Glomerular endothelial cell (primary cell): ENCODE data around the gene GBP1. TPM values are rescaled to one million over a fixed set of nuclear protein-coding genes. Genes with fewer than 3 reads are reported as not detected.
A peak's percentile ranks its signal among the peaks of the same experiment; 100 is the strongest.
"Not testable (repeated sequence)": the region's sequence is repeated elsewhere in the genome, so short reads cannot be mapped to it uniquely, and the experiment has no call there.

ENCODE experiments used
- DNase-seq: peaks from one replicate; pipeline ENCODE4 v3.0.0-alpha.2; 2011; ENCODE audit warnings: low read depth, low spot score; ENCODE audit errors: extremely low read depth
- total RNA-seq: library from RNA; depleted of rRNA; stranded (reverse); fragments of >200 nt; gene quantifications from 2 replicates; pipeline ENCODE4 v1.2.3, GENCODE V29; 2015

Gene GBP1, protein sequence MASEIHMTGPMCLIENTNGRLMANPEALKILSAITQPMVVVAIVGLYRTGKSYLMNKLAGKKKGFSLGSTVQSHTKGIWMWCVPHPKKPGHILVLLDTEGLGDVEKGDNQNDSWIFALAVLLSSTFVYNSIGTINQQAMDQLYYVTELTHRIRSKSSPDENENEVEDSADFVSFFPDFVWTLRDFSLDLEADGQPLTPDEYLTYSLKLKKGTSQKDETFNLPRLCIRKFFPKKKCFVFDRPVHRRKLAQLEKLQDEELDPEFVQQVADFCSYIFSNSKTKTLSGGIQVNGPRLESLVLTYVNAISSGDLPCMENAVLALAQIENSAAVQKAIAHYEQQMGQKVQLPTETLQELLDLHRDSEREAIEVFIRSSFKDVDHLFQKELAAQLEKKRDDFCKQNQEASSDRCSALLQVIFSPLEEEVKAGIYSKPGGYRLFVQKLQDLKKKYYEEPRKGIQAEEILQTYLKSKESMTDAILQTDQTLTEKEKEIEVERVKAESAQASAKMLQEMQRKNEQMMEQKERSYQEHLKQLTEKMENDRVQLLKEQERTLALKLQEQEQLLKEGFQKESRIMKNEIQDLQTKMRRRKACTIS
- 24.7 and 60.4 TPM in 2 replicates for total RNA-seq

DNA sequence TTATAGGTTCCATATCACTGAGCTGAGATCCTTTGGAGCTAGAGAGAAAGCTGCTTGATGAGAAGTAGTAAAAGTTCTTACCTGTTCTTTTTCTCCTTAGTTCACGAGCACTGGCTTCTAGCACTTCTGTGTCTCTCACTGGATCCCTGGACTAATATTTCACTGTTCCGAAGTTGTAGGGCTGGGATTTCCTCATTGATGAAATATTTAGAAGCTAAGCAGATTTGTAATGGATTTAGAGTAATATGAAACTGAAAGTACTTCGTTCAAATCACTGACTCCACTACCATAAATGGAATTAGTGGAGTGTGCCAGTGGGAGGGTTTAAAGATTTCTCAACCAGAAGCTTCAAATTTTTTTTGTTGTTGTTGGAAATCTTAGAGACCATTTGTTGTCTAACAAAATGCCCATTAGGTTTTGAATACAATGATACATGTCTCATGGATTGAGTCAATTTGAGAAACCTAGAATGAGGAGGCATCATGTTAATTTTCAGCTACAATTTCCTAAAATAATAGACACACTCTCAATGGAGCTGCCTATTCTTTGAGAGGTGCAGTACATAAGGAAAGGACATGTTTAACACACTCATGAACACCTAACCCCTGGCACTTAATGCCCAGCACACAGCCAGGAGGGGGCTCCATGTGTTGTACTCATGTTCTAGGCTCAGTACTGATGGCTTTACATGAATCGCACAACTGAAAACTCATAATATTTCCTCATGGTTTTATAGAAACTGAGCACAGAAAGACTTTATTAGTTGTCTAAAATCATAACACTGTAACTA is at the start of gene GBP1:
TSS of gene GBP1 (minus strand) at position 130 of the 790 bp plus-strand sequence. CDS start 1,974 bp downstream, outside the sequence.
- peak; percentile 78 for DNase-seq

DNA sequence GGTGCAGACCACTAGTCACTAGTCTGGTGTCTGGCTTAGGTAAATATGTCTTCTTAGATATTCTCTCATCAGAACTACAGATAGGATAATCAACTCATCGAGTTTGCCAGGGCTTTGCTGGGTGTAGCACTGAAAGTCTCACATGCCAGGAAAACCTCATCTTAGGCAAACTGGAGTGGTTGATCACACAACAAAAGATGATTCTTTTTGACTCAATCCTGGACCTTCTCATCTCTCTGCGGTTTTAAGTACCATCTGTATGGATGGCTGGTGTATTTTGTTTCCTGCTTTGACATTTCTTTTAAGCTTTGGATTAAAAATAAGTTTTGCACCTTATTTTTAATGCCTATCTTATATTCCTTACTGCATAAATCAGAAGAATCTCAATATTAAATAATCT is 49.7 kb upstream of the GBP1 start:
- DNase-seq = no peak

DNA sequence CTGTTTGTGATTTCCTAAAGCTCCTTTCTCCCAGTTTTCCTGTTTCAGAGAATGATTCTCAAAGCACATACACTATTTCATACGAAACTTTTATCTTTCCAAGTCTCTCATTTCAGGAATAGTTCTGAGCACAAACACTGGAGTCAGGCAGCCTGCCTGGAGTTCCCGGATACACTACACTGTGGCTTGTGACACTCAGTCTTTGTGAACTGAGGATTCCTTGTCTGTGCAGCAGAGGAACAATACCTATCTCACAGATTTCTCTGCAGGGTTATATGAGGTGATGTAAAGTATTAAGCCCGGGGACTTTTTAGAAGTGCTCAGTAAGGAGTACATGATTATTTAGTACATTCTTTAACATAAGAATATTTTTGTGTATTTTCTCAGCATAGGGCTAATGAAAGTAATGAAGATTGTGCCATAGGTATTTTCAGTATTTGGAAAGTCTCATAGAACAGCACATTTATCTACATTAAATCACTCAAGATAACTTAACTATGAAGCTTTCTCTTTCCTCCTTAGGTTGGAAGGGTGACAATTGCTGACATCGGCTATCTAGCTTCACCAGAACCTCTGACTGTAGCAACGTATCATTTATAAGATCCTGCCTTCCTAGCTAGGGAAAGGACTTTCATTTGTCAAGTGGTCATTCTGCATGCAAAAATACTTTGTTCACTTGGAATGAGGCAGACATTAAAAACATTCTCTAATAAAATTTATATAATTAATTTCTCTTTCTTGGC is 48.0 kb upstream of the GBP1 start:
- no peak for DNase-seq

DNA sequence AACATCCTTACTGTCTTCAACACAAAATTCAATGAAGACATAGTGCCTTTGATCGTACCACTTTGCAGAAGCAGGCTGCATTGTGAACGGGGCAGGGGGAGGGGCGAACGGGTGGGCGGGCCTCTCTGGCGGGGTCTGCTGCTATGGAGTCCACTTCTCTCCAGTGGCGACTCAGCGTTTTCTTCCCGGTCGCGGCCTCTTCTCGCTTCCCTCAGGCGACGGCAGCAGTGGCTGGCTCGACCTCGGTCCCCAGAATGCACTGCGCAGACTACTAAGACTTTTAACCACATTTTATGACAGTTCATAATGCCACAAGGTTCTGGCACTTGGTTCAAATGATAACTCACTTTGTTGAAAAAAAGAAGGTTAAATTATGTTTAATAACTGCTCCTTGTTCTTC is 39.7 kb upstream of the GBP1 start:
- DNase-seq = no peak

DNA sequence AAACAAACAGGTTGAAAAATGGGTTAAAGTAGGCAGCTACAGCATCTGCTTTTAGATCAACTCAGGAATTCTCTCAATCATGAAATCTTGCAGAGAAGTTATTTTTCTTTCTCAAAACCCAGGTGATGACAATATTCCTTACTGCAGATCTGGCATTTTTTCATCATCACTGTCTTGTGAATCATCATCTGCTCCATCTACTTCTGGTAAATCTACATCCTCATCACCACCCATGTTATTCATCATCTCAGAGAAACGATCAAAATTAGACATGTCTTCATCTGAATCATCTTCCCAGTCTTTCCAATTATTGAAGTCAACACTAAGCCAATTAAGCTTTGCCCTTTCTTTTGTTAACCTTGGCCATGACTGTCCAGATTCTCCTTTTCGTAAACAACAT is 39.1 kb upstream of the GBP1 start:
- DNase-seq = no peak

DNA sequence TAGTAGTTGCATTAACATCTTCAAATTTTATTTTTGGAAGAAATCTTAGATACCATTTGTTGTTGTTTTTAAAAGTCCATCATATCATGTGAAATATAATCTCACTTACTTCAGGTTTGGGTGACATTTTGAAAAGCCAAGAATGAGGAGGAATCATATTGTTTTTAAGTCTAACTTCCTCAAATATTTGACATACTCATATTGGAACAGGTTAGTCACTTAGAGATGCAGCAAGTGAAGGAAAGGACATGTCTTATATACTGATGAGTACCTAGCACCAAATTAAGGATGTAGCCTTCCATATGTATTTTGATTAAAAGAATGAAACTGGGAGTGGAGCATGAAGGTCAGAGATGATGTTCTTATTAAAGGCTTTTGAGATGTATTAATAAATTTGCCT is 37.0 kb upstream of the GBP1 start:
- DNase-seq = no peak

DNA sequence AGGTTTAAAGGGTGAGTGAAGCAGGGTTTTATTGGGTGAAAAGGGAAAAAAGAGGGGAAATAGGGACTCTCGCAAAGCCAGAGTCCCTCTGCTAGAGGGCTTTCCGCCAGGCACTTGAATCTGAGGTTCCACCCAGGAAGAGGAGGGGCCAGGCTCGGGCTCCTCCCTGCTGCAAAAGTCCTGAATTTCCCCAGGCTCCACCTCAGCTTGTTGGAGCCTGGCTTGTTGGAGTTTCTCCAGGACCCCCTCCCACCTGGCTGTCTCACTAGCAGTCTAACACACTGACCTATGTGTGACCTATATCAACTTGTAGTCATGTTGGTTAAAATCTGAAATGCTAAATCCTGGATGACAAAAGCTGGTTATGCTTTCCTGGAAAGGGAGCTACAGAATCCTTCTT is 35.4 kb upstream of the GBP1 start:
- DNase-seq = no peak

DNA sequence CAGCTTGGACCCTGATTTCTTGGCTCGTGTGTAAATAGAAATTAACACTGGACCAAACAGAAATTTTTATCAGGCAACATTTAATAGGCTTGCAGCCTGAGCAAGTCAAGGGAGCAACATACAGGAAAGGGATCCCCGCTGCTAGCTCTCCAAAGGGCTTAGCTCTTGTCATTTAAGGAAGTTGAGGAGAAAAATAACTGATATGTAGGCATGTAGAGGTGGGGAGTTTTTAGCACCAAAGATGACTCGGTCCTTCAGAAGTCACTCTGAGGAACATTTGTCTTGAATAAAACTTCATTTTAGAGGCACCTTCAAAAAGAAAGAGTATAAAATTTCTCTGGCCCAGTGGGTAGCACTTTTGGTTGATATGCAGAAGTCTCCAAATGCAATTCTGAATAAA is 33.8 kb upstream of the GBP1 start:
- DNase-seq = no peak

DNA sequence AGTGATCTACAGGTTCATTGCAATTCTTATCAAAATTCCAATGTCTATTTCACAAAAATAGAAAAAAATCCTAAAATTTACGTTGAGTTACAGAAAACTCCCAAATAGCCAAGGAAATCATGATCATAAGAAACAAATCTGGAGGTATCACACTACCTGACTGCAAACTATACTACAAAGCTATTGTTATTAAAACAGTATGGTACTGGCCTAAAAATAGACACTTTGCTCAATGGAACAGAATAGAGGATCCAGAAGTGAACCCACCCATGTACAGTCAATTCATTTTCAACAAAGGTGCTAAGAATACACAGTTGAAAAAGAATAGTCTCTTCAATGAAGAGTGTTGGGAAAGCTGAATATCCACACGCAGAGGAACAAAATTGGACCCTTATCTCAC is 30.7 kb upstream of the GBP1 start:
- DNase-seq = no peak

DNA sequence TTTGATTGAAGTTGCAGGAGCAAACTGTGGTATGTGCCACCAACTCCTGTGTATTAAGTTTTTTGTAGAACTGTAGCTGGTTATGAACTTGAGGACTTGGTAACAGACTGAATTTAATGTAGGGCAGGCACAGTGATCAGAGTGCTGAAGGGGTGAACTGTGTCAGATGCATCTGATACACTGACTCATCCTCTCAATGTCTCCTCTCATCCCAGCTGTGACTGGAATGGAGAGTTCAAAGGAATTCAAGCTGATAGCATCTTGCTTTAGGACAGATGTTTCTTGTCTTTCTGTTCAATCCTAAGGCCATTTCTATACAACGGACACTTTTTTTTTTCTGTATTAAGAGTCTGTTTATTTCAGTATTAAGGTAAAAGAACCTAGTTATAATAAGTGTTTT is 25.0 kb upstream of the GBP1 start:
- DNase-seq = no peak

DNA sequence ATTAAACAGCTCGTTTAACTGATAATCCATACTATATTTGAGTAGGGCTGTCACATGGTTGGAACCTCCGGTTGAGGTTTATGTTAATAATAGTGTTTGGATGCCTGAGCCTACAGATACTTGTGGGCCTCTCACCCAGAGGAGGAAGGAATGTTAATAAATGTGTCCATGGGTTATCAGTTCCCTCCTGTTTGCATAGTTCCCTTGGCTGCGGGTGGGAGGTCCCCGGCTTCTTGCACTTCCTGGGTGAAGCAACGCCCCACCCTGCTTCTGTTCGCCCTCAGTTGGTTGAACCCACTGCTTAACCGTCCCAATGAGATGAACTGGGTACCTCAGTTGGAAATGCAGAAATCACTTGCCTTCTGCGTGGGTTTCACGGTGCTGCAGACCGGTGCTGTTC is 23.6 kb upstream of the GBP1 start:
- DNase-seq = no peak

DNA sequence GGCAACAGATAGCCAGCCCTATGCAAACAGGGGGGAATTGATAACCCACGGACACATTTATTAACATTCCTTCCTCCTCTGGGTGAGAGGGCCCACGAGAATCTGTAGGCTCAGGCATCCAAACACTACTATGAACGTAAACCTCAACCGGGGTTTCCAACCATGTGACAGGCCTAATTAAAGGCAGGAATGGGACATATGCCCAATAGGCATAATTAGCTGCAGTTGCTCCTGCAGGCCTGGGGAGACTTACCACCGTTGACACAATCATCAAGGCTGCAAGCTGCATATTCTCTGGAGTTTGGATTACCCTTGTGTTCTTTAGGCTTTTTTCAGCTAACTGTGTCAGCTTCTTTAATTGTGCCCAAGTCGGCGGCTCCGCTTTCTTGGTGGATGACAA is 22.2 kb upstream of the GBP1 start:
- no peak for DNase-seq

DNA sequence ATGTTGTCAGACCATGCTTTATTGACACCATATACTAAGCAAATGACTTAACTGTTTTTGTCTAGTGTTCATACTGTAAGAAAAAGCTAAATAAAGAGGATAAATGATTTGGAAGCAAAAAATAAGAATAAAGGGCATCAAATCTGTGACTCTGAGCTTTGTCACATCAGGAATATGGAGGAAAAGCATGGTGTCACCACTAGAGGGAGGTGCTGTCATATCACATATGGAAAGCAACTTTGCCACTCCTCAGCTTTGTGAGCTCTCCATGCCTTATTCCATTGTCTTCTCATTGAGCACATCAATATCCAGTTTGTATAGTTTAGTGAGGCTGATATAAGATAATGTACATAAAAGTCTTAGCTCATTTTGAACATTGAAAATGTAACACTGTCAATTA is 20.8 kb upstream of the GBP1 start:
- DNase-seq = no peak

DNA sequence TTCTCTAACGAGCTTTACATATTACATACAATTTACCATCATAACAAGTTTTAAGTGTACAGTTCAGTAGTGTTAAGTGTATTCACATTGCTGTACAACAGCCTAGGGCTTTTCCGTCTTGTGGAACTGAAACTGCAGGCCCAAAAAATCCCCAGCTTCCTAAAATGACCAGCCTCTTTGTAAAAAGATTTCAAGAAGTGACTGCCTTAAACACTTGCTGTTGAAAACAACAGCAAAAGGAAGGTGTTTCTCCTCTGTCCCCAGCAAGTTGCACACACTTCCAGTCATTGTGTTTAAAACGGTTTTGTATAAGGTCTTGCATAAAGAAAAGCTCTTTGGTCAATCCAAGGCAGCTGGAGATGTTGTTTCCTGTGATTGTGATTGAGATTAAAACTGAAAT is 16.0 kb upstream of the GBP1 start:
- no peak for DNase-seq

DNA sequence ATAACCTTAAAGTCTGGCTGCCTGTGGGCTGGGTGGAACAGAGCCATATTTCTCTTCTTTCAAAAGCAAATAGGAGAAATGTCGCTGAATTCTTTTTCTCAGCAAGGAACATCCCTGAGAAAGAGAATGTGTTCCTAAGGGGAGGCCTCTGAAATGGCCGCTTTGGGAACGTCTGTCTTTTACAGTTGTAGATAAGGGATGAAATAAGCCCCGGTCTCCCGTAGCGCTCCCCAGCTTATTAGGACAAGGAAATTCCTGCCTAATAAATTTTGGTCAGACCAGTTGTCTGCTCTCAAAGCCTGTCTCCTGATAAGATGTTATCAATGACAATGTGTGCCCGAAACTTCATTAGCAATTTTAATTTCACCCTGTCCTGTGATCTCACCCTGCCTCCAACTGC is 15.1 kb upstream of the GBP1 start:
- DNase-seq = not testable (repeated sequence)

DNA sequence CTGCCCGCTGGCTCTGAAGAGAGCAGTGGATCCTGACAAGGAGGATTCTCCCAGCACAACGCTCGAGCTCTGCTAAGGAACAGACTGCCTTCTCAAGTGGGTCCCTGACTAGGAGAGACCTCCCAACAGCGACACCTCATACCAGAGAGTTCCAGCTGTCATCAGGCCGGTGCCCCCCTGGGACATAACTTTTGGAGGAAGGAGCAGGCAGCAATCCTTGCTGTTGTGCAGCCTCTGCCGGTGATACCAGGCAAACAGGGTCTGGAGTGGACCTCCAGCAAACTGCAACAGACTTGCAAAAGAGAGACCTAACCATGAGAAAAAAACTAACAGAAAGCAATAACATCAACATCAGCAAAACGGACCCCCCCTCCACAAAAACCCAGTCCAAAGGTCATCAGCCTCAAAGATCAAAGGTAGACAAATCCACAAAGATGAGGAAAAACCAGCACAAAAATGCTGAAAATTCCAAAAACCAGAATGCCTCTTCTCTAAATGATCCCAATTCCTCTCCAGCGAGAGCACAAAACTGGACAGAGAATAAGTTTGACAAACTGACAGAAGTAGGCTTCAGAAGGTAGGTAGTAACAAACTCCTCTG is 7.6 kb upstream of the GBP1 start:
- not testable (repeated sequence) for DNase-seq

DNA sequence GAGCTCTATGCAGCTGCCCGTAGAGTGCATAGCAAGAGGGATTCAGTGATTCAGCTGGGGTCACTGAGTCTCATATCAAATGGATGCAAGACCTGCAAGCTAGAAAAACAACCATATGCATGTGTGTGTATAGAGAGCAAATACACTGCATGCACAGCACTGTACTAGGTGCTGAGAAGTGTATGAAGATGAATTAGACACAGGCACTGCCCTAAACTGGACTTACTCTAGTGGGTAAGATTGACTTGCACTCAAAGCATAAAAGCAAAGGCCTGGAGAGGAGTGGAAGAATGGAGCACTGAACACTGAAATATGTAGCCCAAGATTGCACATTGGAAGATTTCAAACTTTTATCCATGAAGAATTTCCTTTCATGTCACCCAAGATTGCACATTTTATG is 5.5 kb upstream of the GBP1 start:
- DNase-seq = no peak

DNA sequence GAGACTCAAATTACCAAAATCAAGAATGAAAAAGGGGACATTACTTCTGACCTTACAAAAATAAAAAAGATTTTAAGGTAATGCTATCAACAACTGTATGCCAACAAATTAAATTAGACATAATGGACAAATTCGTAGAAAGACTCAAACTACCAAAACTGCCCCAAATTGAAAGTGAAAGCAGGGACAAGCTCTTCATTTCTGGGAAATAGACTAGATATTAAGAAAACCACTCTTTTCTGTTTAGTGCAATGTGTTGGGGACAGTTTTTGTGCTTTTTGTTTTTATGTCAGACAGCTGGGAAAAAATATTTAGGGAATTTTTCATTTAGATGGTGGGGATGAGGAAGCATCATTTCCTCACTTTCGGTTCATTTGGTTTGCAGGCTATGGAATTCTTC is 4.9 kb upstream of the GBP1 start:
- no peak for DNase-seq

DNA sequence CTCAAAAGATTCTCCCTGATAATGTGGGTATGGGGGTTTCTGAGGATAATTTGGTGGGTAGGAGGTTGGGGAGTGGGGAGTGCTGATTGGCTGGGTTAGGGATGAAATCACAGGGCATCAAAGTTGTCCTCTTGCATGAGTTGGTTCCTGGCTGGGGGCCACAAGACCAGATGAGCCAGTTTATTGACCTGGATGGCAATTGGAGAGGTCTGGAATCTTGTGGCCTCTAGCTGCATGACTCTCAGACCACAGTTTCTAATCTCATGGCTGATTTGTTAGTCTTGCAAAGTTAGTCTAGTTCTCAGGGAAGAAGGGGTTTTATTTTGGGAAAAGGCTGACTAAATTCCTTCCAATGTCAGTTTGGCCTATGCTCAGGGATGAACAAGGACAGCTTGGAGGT is 3.3 kb upstream of the GBP1 start:
- no peak for DNase-seq

DNA sequence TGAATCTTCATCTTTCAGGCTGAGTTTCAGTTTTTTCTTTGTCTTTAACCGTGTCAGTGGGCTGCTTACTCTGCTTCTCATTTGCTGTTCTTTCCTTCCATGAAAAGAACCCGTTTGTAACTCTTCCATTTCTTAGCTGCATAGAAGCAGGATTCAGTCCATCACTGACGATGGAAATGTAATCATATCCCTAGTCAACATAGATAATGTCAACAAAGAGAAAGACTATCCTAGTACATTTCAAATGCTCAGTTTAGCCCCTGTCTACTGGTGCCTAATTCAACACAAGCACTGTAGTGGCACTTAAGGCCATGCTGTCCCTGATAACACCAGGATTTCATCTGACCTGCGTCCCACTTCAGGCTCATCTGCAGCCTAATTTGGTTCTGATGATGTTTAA is 376 bp downstream of the GBP1 start:
- DNase-seq = no peak

DNA sequence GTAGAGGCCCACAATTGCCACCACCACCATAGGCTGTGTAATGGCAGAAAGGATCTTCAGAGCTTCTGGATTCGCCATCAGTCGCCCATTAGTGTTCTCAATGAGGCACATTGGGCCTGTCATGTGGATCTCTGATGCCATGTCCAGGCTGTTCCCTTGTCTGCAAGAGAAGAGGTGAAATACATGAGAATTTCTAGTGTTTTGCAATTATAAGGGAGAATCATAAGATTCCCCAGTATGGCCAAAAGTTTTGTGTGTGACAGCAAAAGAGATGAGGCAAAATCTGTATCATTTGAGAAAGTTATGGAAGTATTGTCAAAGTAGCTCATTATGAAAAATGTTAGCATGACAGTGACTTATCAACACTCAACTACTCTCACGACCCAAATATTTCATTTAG is 1.9 kb downstream of the GBP1 start:
- DNase-seq = no peak
